Testis (tissue), 2 donors: ENCODE data around the gene CNTROB.

Experiments used
- POLR2A ChIP-seq: fragments of 450-650 bp; IDR thresholded peaks from one replicate; pipeline ENCODE4 v1.6.1; 2017; ENCODE audit warnings: antibody characterized with exemption, mild to moderate bottlenecking, moderate library complexity
- TF ChIP-seq, protein P1 (sequence below), 3 experiments: fragments of 450-650 bp in 2 of 3; fragments of 200-600 bp in 1 of 3; sonication (generic) in 1 of 3; IDR thresholded peaks; one replicate each; pipeline ENCODE4 v1.5.1; 2016 to 2019; ENCODE audit warnings: antibody characterized with exemption in 3 of 3, mild to moderate bottlenecking in 2 of 3, moderate library complexity in 1 of 3

DNA sequence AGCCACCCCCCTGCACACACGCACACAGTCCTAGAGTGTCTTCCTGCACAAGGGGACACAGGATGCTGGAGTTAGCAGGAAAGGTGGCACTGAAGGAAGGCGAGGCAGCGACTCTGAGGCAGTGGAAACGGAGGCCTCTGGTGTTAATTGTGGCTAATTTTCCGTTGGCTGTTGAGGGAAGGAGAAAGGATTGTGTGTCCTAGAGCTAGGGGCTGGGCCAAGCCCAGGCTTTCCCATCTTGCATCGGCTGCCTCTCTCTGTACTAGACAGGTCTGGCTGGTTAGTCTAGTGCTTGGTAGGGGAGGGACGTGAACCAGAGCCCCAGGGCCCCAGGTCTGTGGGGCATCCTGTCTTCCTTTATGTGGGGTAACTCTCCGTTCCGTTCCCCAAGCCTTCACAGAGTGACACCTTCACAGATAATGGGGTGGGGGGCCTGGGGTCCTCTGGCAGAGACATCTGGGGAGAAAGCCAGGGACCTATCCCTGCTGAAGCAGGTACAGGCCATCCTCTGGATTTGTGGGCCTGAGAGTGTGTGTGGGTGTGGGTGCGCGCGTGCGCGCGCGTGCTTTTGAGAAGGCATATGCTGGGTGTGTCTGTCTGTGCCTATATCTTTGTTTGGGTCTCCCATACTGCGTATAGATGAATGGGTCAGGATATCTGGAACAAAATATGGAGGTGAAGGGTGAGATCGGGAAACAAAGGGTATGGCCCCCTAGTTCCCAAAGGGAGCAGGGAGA is 43.7 kb upstream of the CNTROB start, which contains the start of gene CHD3:
- TF ChIP-seq, protein P1, sequence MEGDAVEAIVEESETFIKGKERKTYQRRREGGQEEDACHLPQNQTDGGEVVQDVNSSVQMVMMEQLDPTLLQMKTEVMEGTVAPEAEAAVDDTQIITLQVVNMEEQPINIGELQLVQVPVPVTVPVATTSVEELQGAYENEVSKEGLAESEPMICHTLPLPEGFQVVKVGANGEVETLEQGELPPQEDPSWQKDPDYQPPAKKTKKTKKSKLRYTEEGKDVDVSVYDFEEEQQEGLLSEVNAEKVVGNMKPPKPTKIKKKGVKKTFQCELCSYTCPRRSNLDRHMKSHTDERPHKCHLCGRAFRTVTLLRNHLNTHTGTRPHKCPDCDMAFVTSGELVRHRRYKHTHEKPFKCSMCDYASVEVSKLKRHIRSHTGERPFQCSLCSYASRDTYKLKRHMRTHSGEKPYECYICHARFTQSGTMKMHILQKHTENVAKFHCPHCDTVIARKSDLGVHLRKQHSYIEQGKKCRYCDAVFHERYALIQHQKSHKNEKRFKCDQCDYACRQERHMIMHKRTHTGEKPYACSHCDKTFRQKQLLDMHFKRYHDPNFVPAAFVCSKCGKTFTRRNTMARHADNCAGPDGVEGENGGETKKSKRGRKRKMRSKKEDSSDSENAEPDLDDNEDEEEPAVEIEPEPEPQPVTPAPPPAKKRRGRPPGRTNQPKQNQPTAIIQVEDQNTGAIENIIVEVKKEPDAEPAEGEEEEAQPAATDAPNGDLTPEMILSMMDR (IDR thresholded peaks at IDR 0.05), result no peak
- TF ChIP-seq POLR2A, result no peak
